Measurements from ENCODE around the gene RRP15.
A peak's percentile ranks its signal among the peaks of the same experiment; 100 is the strongest.

The RRP15 gene

DNA sequence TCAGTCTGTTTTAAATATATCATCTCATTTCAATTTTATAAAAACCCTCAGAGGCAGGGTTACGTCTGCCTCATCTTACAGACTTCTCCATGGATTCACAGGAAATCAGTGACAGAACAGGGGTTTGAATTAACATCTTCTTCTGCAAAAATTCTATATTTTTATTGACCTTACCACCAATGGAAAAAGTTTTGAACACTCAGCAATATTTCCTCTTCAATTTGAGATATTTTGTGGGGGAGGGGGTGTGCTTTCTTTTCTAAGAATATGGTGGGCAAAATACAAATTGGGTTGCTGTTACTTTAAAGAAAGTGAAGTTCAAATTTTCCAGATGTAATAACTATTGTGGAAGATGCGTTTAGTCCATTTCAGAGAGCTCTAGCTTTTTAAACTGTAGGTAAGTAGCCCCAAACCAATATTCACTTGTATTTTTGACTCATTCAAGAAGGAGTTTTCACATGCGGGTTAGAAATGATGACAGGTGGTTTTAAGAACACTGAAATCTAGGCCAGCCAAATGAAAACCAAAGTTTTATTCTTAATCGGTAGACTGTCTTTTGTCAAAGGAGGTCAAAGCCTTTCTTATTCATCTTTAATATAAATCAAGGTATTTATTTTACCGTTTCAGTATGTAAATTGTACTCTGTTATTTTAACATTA is 77.5 kb downstream of the RRP15 start:
- DNase-seq (ENCODE audit: low read depth) = no peak

GRCh38 chr1:218363141-218363540 is 78.0 kb downstream of the RRP15 start:
- no peak for DNase-seq (ENCODE audit: low read depth)

DNA sequence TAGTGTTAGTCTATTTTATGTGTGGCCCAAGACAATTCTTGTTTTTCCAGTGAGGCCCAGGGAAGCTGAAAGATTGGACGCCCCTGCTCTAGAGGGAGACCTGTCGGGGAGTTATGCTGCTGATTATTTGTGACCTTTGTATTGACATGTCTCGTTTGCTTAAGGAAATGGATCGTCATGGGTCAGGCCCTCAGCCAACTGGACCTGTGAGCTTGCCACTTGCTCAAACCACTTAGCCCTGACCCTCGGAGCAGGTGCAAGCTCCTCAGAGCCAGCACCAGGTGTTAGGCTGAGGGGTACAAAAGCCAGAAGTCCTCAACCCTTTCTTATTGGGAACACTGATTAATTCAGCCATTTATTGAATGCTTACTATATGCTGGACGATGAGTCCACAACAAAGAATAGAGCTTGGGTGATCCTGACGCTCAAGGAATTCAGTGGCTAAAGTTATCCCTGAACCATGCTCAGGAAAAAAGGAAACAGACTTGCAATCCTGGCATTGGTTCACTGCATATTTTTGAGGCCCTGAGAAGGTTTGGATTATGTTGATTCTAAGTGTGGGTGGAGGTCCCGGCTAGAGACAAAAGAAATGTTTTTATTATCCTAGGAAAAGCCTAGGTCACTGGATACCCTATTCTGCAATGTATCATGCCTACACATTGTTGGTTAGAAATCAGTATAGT is 79.1 kb downstream of the RRP15 start:
- DNase-seq (ENCODE audit: low read depth) = no peak

DNA sequence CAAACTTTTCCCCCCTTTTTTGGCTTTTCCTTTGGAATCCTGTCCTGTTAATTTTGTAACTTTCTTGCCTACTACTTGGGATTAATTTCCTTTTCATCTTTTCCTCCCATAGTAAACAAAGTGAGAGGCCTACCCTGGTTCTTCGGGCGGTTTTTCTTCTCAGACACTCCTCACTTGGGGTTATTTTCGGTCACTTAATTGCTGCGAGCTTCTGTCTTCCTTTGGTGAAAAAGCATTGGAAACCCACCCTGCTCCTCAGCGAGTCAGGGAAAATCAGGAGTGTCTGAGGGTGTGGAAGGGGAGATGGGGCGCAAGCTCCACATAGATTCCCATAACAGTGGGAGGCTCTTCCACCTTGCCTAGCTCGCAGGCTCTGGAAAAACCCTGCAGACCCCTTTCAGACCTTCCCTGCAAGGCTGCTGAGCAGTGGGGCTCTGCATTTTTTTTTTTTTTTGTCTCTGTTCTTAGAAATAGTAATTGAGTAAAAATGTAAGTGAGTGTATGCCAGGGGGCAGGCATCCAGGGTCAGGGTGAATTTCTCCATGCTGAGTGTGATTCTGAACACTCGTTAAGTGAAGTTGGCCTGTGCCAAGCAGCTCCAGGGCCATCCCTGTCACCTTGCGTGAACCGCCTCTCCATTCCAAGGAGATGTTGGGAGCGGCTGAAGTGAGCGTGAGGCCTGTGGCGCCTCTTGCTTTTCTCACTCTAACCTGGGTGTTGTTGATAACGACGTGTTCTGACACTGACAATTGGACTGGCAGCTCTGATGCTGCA is 80.3 kb downstream of the RRP15 start:
- no peak for DNase-seq (ENCODE audit: low read depth)

- no peak for DNase-seq (ENCODE audit: low read depth)
These were observed 81.4 kb downstream of the RRP15 start for GRCh38 chr1:218366322-218367052.

GRCh38 chr1:218367118-218367517 is 82.0 kb downstream of the RRP15 start:
- no peak for DNase-seq (ENCODE audit: low read depth)

DNA sequence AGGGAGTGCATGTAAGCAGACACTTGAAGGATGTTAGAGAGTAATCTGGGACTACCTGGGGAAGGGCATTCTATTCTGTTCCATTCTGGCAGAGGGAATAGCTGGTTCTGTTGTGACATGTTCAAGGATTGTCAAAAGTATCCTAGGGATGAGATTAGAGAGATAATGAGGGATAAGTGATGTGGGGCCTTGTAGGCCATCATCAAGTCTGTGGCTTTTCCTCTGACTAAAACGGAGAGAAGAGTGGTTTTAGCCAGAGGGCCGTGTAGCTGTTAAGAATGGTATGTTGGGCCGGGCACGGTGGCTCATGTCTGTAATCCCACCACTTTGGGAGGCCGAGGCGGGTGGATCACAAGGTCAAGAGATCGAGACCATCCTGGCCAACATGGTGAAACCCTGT is 83.6 kb downstream of the RRP15 start:
- no peak for DNase-seq (ENCODE audit: low read depth)

- DNase-seq (ENCODE audit: low read depth) = no peak
These were observed 84.8 kb downstream of the RRP15 start for GRCh38 chr1:218369688-218370511.

- no peak for DNase-seq (ENCODE audit: low read depth)
These were observed 87.0 kb downstream of the RRP15 start for GRCh38 chr1:218371927-218372672.

DNA sequence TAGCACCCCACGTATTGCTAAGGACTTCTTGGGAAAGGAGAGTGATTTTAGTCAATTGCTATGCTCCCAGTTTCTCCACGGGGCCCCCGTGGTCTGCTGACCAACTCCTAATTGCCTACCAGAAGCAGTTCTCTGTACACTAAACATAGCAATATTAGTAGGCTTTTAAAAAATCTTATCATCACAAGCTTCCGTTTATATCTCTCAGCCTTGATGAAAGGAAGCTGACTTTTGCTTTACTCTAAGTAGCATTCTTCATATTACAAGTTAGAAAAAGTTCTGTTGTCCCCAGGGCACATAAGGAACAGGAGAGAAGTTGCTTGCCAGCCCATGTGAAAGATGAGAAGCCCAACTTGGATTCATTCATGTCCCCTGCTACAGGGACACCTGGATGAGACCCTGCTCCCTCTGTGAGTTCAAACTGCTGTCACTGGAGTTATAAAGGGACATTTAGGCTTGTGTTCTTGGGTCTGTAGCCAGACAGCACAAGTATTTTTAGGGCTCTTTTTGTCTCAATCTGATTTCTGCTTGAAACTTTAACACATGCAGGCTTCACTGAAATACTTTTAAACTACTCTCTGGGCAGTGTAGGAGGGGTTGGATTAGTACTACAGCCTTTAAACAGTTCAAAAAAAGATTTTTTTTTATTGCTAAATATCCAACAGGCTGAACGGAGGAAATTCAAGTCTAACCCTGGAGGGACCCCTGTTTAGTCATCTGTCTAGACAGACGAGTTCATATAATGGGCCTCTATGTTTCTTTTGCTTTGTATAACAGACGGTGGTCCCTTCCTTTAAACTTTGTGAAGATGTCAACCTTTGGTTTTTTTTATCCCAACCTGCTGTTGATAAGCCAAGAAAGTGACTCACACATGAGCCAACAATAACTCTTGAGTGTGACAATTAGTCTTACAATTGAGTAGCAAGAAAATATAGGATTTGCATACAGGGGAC is 89.6 kb downstream of the RRP15 start:
- DNase-seq (ENCODE audit: low read depth) = no peak

DNA sequence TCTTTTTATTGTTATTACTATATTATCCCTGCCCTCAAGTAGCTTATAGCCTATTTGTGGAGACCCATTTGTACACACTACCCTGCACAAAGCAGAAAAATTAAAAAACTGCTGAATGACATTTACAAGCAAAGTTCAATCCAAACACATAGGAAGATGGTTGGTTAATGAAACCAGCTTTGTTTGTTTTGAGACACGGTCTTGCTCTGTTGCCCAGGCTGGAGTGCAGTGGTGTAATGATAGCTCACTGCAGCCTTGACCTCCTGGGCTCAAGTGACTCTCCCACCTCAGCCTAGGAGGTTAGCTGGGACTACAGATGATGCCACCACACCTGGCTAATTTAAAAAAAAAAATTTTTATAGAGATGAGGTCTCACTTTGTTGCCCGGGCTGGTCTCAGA is 91.6 kb downstream of the RRP15 start:
- DNase-seq (ENCODE audit: low read depth) = no peak

DNA sequence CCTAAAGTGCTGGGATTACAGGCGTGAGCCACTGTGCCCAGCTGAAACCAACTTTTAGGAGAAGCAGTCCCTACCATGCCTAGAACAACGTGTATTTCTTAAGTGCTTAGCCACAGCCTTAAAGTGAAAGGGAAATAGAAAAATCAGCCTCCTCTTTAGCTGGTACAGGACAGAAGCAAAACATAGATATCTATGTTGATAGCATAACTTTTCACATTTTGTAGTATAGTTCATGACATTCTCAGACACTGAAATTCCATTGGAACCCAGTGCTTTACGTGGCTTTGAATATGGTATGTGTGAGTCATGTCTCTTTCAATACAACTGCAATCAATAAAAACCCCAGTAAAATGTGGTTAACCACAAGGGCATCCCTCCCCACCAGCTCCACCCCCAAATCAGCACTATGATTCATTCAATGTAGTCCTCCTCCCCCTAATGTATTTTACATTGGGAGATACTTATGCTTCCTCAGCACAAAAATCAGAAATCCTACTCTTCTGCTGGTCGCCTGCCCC is 92.1 kb downstream of the RRP15 start:
- DNase-seq (ENCODE audit: low read depth) = peak; percentile 40

- no peak for DNase-seq (ENCODE audit: low read depth)
These were observed 95.3 kb downstream of the RRP15 start for GRCh38 chr1:218380125-218380977.

GRCh38 chr1:218382261-218382660 is 97.2 kb downstream of the RRP15 start:
- no peak for DNase-seq (ENCODE audit: low read depth)

DNA sequence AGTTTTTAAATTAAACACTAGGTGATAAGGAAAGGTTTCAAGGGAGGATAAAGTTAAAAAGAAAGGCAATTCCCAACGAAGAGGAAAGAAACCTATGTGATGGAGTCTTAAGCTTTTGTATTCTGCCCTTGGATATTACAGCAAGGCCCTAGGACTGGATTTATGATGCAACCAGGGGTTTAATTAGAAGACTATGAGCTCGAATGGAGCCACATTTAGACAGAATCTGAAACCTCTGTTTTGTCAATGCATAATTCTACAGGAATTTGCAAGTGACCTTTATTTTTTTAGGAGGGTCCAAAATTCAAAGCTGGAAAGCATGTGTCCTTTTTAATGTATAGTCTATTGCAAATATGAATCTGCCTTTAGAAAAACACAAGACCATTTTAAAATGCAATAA is 98.0 kb downstream of the RRP15 start:
- no peak for DNase-seq (ENCODE audit: low read depth)

DNA sequence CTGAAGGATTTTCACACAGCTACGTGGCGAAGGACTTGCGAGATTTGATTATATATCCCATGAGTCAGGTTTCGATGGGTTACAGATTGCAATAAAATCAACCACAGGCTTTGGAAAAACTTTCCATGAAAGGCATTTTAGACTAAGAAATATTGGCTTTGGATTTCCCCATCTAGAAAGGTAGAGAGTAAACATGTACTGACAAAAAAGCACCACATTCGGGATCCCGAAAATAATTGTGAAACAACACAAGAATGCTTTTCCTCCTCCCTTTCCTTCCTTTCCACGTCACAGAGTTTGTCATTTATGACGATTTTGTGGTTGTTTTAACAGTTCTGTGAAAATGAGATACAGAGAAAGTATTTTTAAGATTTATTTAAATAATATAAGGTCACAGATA is 98.6 kb downstream of the RRP15 start:
- DNase-seq (ENCODE audit: low read depth) = no peak

DNA sequence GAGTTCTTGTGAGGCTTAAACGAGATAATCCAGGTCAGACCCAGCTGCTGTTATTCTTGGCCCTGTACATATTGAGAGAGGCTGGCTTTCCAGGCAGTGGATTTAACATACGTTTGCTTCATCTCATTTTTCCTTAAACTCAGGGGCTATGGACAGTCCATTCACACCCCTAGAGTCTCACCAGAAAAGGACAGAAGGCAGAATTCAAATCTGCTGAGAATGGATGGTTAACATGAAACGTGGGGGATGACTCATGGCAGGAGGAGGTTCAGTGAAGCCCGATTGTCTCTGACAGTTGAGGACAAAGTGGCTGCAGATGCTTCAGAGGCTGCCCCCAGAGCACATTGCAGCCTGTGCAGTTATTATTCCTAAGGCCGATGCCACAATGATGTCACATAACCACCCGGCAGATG is 99.5 kb downstream of the RRP15 start:
- DNase-seq (ENCODE audit: low read depth) = no peak

All from activated gamma-delta T cell treated with anti-CD3 and anti-CD28 coated beads, Interleukin-2, amount 50 U/mL, for 16 hours (primary cell).